Upper lobe of right lung (tissue), 1 donor: ENCODE measurements around the gene ZFHX3. TPM values are rescaled to one million over a fixed set of nuclear protein-coding genes. Genes with fewer than 3 reads are reported as not detected.

ENCODE experiments used
- ATAC-seq: fragments of 200-7000 bp; cut with Tn5 transposase; one replicate; pipeline ENCODE4 v1.9.1; 2020; ENCODE audit warnings: mild to moderate bottlenecking, moderate library complexity
- DNase-seq: peaks from one replicate; pipeline ENCODE4 v3.0.0-alpha.2; 2020
- H3K27ac ChIP-seq: fragments of 200-600 bp; one replicate; pipeline ENCODE4 v1.8.0; 2022
- H3K27me3 ChIP-seq: fragments of 200-600 bp; one replicate; pipeline ENCODE4 v1.8.0; 2022; ENCODE audit warnings: mild to moderate bottlenecking
- H3K36me3 ChIP-seq: fragments of 200-600 bp; one replicate; pipeline ENCODE4 v1.8.0; 2022
- H3K4me1 ChIP-seq: fragments of 200-600 bp; one replicate; pipeline ENCODE4 v1.8.0; 2022
- H3K4me3 ChIP-seq: fragments of 200-600 bp; one replicate; pipeline ENCODE4 v1.8.0; 2022; ENCODE audit warnings: mild to moderate bottlenecking
- H3K9me3 ChIP-seq: fragments of 200-600 bp; one replicate; pipeline ENCODE4 v1.8.0; 2022
- CTCF ChIP-seq: fragments of 200-600 bp; IDR thresholded peaks from one replicate; pipeline ENCODE4 v1.8.0; 2022; ENCODE audit warnings: antibody characterized with exemption
- intact Hi-C: fragments of 100-400 bp; cut with DNase I; formaldehyde crosslinking; loops from one replicate; pipeline ENCODE4 v1.11.0; 2022
- total RNA-seq: library from RNA; stranded (reverse); fragmentation: NEBNext Ultra II Directional; extraction: Animal tissue kit (Norgen Biotek cat#: 25700); gene quantifications from one replicate; pipeline ENCODE4 v1.2.1, GENCODE V29; 2021
- donor health status: DM: no; HTN: yes; CAD: no; lungs with severe emphysema.

Gene ZFHX3
- total RNA-seq, 1 donor from 2014 or later = 29.0 TPM

GRCh38 chr16:72972878-72973571 lies 74.9 kb downstream of the ZFHX3 start:
- no peaks in the 10 kb centered on the region for H3K36me3 ChIP-seq
- peaks cover 5% of the 10 kb centered on the region for H3K4me1 ChIP-seq
- H3K27ac ChIP-seq = no peak overlapping the region
- intact Hi-C loops = no loop called here
- TF ChIP-seq CTCF = no peak
- no peaks in the 10 kb centered on the region for H3K9me3 ChIP-seq
- H3K27me3 ChIP-seq = no peaks in the 10 kb centered on the region
- no peak overlapping the region for H3K4me3 ChIP-seq
- no peak for DNase-seq
- no peak for ATAC-seq

DNA sequence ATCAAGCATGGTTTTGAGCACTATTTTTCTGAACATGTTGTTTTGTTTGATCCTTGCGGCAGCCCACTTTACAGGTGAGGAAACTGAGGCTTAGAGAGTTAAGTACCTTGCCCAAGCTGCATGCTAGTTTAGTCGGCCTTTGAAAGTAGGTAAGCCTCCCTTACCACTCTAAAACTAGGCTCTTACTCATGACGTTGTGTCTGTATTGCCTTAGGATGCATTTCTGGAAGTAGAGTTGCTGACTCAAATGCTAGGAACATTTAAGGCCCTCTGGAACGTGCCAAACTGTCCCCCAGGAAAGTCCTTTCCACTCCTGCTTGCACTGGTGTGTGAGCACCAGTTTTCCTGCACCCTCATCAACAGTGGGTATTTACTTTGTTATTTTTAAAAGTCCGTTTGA lies 76.6 kb downstream of the ZFHX3 start:
- H3K4me1 ChIP-seq = no peaks in the 10 kb centered on the region
- H3K36me3 ChIP-seq = no peaks in the 10 kb centered on the region
- H3K9me3 ChIP-seq = no peaks in the 10 kb centered on the region
- intact Hi-C loops = no loop called here
- H3K27me3 ChIP-seq = no peaks in the 10 kb centered on the region
- DNase-seq (no peak), ATAC-seq (no peak)
- H3K4me3 ChIP-seq = no peak overlapping the region
- no peak overlapping the region for H3K27ac ChIP-seq
- TF ChIP-seq CTCF = no peak

- ATAC-seq = no peak
These were observed 77.3 kb downstream of the ZFHX3 start for GRCh38 chr16:72970656-72971055.

DNA sequence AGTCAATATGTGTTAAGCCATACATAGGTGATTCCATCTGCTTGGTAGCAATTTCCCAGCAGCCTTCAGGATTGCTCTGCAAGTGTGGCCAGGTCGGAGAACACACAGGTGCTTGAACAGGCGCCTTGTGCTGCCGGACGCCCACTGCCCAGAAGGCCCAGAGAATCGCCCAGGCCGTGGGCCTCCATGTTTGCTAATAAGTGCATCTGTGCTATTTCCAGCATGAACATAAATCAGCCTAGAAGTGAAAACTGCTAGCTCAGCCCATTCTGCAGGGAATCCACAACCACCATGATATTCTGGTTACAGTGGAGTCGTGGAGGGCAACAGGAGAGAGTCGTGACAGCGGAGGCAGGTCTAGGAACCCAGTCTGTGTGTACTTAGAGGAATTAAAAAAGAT lies 78.1 kb downstream of the ZFHX3 start:
- no peak for ATAC-seq
- DNase-seq = no peak
- H3K4me1 ChIP-seq = no peaks in the 10 kb centered on the region
- TF ChIP-seq CTCF = no peak
- H3K36me3 ChIP-seq = no peaks in the 10 kb centered on the region
- no peaks in the 10 kb centered on the region for H3K9me3 ChIP-seq
- no peak overlapping the region for H3K27ac ChIP-seq
- intact Hi-C loops = no loop called here
- H3K27me3 ChIP-seq = no peaks in the 10 kb centered on the region
- H3K4me3 ChIP-seq = no peak overlapping the region

More at GRCh38 chr16:72970656-72971055, 77.3 kb downstream of the ZFHX3 start:
- H3K4me1 ChIP-seq = no peaks in the 10 kb centered on the region
- no peaks in the 10 kb centered on the region for H3K9me3 ChIP-seq
- no peak for TF ChIP-seq CTCF
- H3K27me3 ChIP-seq = no peaks in the 10 kb centered on the region
- no peak overlapping the region for H3K4me3 ChIP-seq
- intact Hi-C loops = no loop called here
- no peaks in the 10 kb centered on the region for H3K36me3 ChIP-seq
- no peak for DNase-seq
- H3K27ac ChIP-seq = no peak overlapping the region

DNA sequence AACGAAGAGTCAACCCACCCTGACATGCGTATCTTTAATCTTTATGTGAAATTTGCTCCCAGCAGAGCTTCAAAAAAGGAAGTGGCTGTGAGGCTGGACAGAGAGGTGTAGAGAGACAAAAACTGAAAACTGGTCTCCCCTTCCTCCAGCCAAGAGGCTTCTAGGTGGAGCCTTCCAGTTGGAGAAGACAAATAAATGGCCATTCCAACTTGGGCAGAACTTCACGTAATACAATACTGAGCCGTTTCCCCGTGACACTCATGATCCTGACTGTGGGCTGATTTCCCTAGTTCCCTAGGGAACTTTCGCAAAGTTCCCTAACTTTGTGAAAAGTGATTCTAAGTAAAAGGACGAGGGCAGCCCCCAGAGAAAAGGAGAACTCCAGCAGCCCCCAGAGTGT lies 78.8 kb downstream of the ZFHX3 start:
- H3K36me3 ChIP-seq = no peaks in the 10 kb centered on the region
- TF ChIP-seq CTCF = no peak
- H3K4me1 ChIP-seq = no peaks in the 10 kb centered on the region
- H3K4me3 ChIP-seq = no peak overlapping the region
- H3K9me3 ChIP-seq = no peaks in the 10 kb centered on the region
- intact Hi-C loops = no loop called here
- H3K27me3 ChIP-seq = no peaks in the 10 kb centered on the region
- DNase-seq = no peak
- ATAC-seq = no peak
- no peak overlapping the region for H3K27ac ChIP-seq

DNA sequence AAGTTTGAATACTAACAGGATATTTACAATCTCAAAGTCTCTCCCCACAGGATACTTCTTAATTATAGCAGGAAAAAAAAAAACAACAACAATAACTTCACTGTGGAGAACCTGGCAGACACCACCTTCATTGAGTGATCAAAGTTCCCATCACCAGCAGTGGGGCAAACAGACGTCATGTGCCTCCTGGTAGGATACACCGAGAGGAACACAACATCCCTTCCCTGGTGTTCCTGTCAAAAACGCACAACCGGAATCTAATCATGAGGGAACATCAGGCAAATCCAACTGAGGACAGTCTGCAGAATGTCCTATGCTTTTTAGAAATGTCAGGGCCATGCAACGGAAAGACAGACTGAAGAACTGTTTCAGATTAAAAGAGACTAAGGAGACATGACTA lies 80.0 kb downstream of the ZFHX3 start:
- no peak for ATAC-seq
- Histone ChIP-seq H3K27ac (no peak overlapping the region), H3K4me3 (no peak overlapping the region), H3K4me1 (no peaks in the 10 kb centered on the region), H3K9me3 (no peaks in the 10 kb centered on the region), H3K36me3 (no peaks in the 10 kb centered on the region), H3K27me3 (no peaks in the 10 kb centered on the region)
- DNase-seq = no peak
- intact Hi-C loops = no loop called here
- TF ChIP-seq CTCF = no peak
